Measurements from ENCODE around the gene GTF2F2. TPM values are rescaled to one million over a fixed set of nuclear protein-coding genes. Genes with fewer than 3 reads are reported as not detected.

GTF2F2 gene
- total RNA-seq, 1 experiment from 2014 or later: 21.7 TPM

DNA sequence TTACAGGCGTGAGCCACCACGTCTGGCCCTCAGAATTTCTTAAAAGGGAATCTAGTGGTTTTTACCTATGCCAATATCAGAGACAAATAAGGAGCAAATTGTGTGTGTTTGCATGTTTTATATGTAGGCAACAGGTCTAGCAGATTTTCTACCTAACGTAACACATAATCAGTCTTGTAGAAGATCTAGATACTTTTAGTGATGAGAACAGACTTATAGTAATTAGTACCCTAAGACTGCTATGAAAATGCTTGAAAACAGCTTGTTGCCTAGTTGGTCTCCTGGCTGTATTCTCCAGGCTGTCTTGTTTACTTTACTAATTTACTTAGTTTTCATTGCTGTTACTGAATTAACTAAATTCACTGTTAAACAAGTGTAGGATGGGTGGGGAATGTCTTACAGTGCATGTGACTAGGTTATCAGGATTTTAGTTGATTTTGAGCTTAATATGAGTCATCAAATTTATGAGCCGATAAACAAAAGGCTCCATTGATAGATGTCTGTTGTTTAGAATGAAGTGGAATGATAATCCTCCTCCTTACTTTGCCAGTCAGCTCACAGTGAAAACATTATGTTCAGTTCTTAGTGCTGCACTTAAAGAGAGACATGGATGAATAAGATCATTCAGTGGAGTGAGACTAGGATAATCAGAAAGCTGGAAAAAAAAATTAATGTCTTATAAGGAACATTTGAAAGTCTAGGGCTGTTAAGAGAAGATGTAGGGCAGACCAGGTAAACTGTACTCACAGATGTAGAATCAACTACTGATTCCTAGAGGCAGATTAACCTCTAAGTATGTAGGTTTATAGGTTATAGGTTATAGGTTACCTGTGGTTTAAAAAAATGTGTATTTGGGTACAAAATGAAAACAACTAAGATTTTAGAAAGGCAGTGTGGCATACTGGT, 22.4 kb downstream of the GTF2F2 start:
- ChIA-PET CTCF (interaction anchor here (0.7 kb wide), 1 partner anchor 251 kb away, joined by 3 read pairs; no protein-coding TSS in a partner anchor), POLR2A (interaction anchor here (0.6 kb wide), 2 partner anchors 11 to 37 kb away, joined by 3 read pairs; no protein-coding TSS in a partner anchor)
- no peaks in the 10 kb centered on the region for H3K27me3 ChIP-seq (ENCODE audit: control insufficient read depth, insufficient read depth, low read length)
- in situ Hi-C loops (cut with HindIII; ENCODE audit: low pct_unique_long_range_greater_than_20kb, low sequenced_read_pairs): no loop called here
- H3K9me3 ChIP-seq (ENCODE audit: control insufficient read depth, insufficient read depth, low read depth, low read length): no peaks in the 10 kb centered on the region
- no peaks in the 10 kb centered on the region for H3K36me3 ChIP-seq (ENCODE audit: control insufficient read depth, insufficient read depth, low read length)
- TF ChIP-seq POLR2AphosphoS5 (IDR thresholded peaks at IDR 0.05; ENCODE audit: low read depth, low read length): no peak
- no peak for TF ChIP-seq SIN3A (IDR thresholded peaks at IDR 0.05; ENCODE audit: borderline replicate concordance, insufficient read depth, low read depth, low read length)
- no peak for TF ChIP-seq REST (IDR thresholded peaks at IDR 0.05; ENCODE audit: insufficient read depth in 1 of 2, low read depth in 2 of 2, low read length in 1 of 2)
- no peak for TF ChIP-seq TCF7L2 (IDR thresholded peaks at IDR 0.05; ENCODE audit: low read depth, low read length)
- no peak for TF ChIP-seq CTCF (IDR thresholded peaks at IDR 0.05)
- peak; percentile 88 for ATAC-seq
- peak overlapping the region; percentile 87 for H3K27ac ChIP-seq (ENCODE audit: low read length)
- peaks cover 25% of the 10 kb centered on the region for H3K4me1 ChIP-seq (ENCODE audit: control insufficient read depth, insufficient read depth, low read length)
- intact Hi-C loops (cut with micrococcal nuclease; ENCODE audit: unreplicated experiment): no loop called here
- no TSS peak for BruUV-seq (replicated peaks)
- no peak for DNase-seq (ENCODE audit: low read depth, low spot score)
- H3K4me3 ChIP-seq (ENCODE audit: low read depth in 2 of 2, low read length in 2 of 2): no peak overlapping the region

- ATAC-seq: peak; percentile 72
- ChIA-PET POLR2A (interaction anchor here (0.6 kb wide), 3 partner anchors 9 to 103 kb away, joined by 3 to 13 read pairs (median 7); no protein-coding TSS in a partner anchor), CTCF (no interaction called here)
- BruUV-seq (replicated peaks): no TSS peak
- Histone ChIP-seq H3K4me1 (ENCODE audit: control insufficient read depth, insufficient read depth, low read length) (peaks cover 25% of the 10 kb centered on the region), H3K27ac (ENCODE audit: low read length) (peak overlapping the region; percentile 87), H3K4me3 (ENCODE audit: low read depth in 2 of 2, low read length in 2 of 2) (no peak overlapping the region), H3K9me3 (ENCODE audit: control insufficient read depth, insufficient read depth, low read depth, low read length) (no peaks in the 10 kb centered on the region), H3K36me3 (ENCODE audit: control insufficient read depth, insufficient read depth, low read length) (no peaks in the 10 kb centered on the region), H3K27me3 (ENCODE audit: control insufficient read depth, insufficient read depth, low read length) (no peaks in the 10 kb centered on the region)
- DNase-seq (ENCODE audit: low read depth, low spot score): no peak
- intact Hi-C loops (cut with micrococcal nuclease; ENCODE audit: unreplicated experiment) (no loop called here), in situ Hi-C loops (cut with HindIII; ENCODE audit: low pct_unique_long_range_greater_than_20kb, low sequenced_read_pairs) (no loop called here)
- no peak for TF ChIP-seq CTCF (IDR thresholded peaks at IDR 0.05)
- TF ChIP-seq TCF7L2 (IDR thresholded peaks at IDR 0.05; ENCODE audit: low read depth, low read length): no peak
- no peak for TF ChIP-seq SIN3A (IDR thresholded peaks at IDR 0.05; ENCODE audit: borderline replicate concordance, insufficient read depth, low read depth, low read length)
- no peak for TF ChIP-seq REST (IDR thresholded peaks at IDR 0.05; ENCODE audit: insufficient read depth in 1 of 2, low read depth in 2 of 2, low read length in 1 of 2)
- no peak for TF ChIP-seq POLR2AphosphoS5 (IDR thresholded peaks at IDR 0.05; ENCODE audit: low read depth, low read length)
These were observed 23.0 kb downstream of the GTF2F2 start for GRCh38 chr13:45143346-45143751.

Data from Panc1 (cell line).